NCI-H2107 treated with DMSO at 0.1 percent for 48 hours (cell line): ENCODE data around the gene ZNF571.

Experiments
- DNase-seq: peaks from one replicate; lab custom pipeline; 2025; ENCODE audit not compliant: unreplicated experiment; lab: John Stamatoyannopoulos, UW

ZNF571 gene

DNA sequence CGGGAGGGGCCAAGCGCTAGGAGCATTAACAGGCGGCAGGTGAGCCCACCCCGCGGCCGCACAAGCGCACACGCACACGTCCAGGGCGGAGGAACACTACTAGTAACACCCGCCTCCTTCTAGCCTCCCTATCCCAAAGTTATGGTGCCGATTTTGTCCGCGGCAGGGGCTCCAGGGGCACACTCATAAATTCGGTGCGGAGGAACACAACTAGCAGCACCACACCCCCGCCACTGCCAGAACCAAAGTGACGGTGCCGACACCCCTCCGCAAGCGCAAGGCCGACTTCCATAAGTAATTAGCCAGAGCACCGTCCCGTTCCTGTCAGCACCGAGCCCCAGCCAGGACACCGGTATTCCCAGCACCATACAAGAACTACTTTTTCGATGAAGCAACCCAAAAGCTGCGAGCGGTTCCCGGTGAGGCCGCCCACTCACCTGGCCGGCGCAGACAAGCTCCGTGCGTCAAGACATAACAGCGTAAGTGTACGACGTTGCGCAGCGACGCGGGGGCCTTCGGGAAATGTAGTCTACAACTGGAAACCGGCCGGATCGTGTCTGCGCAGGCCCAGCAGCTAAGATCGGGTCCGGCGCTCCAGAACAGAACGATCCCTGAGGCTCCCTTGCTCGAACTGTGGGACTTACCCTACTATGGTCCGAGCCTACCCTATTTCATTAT is at the start of gene ZNF571, which contains the start of gene ZNF540:
ZNF571 (minus strand) TSS at position 489 of the 678 bp plus-strand sequence. CDS start 8,116 bp downstream, outside the sequence.
ZNF540 (plus strand) TSS at position 573 of the 678 bp plus-strand sequence. CDS start 3,572 bp downstream, outside the sequence.
- DNase-seq, result peak; percentile 88

DNA sequence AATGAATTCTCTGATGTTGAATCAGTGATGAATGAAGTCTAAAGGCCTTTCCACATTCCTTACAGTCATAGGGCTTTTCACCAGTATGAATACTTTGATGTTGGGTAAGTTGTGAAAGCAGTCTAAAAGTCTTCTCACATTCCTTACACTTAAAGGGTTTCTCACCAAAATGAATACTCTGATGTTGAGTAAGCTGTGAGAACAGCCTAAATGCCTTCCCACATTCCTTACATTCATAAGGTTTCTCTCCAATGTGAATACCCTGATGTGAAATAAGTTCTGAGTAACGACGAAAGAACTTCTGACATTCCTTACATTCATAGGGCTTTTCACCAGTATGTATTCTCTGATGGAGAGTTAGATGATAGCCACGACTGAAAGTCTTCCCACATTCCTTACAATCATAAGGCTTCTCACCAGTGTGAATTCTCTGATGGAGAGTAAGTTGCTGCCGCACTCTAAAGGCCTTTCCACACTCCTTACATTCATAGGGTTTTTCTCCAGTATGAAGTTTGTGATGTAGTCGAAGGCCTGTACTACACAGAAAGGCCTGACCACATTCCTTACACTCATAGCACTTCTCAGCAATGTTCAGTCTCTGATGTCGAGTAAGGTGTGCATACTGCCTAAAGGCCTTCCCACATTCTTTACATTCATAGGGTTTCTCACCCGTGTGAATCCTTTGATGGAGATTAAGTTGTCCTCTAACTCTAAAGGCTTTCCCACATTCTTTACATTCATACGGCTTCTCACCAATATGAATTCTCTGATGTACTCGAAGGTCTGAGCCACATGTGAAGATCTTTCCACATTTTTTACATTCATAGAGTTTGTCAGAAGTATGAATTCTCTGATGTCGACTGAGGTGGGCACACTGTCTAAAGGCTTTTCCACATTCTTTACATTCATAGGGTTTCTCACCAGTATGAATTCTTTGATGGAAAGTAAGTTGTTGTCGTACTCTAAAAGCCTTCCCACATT is 40.8 kb upstream of the ZNF571 start:
- DNase-seq, result no peak

DNA sequence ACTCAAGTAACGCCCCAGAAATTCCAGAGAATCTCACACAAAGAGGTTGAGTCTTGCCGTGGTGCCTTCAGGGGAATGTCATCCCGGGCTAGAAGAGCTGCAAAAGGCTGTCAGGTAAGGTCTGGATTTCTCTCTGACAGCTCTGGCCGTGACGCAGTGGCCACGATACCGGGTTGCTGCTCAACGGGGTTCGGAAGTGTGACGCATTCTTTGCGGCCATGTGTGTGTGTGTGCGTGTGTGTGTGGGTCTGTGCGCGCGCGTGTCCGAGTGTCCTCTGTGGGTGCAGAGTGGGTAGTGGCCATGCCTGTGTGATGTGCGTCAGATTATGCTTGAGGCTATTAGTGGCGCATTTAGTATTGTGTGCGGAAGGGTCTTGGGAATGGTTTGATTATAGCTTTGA is 390 bp upstream of the ZNF571 start:
- peak; percentile 83 for DNase-seq

DNA sequence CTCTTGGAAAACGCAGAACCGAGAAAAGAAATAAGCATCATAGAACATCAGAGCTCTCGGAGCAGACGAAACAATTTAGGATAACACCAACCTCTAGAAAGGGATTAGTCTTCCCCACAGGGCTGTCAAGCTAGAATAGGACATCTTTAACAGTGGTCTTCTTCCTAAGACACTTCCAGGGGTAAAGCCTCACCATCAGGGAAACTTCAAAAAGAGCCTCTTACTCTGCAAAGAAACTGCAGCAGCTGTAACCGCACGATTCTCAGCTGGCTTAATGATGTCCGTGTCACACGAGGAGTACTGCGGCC is 642 bp downstream of the ZNF571 start:
- DNase-seq, result no peak

DNA sequence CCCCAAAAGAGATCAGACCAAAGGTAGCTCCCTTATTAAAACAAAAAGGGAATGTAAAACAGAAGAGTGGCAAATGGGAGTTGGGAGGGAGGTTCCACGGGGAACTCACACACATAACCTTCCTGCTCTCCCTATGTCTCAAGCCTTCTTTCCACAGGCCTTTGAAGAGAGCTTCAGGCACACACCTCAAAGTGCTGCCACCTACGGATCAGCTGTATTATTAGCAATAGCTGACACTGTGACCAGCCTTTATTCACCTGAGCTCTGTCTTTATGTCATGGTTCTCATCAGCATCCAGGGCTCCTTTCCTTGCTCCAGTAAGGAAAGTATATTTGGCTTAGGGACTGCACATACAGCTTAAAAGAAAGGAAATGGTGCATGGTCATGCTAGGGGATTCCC is 11.3 kb downstream of the ZNF571 start:
- no peak for DNase-seq

DNA sequence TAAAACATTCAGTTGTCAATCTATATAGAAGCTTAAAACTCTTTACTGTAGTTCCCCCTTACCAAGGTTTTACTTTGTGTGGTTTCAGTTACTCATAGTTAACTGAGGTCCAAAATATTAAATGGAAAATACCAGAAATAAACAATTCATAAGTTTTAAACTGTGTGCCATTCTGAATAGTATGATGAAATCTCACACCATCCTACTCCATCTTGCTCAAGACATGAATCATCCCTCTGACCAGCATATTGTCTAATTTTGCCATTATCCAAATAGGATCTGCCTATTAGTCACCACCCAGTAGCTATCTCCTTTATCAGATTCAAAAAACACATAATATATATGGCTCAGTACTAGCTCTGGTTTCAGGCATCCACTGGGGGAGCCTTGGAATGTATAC is 22.4 kb downstream of the ZNF571 start:
- DNase-seq, result no peak

DNA sequence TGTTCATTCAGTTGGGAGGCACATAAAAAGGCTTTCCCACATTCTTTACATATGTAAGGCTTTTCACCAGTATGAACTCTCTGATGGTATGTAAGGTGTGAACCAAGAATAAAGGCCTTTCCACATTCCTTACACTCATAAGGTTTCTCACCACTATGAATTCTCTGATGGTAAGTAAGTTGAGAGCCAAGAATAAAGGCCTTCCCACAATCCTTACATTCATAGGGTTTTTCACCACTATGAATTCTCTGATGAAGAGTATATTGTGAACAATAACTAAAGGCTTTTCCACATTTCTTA is 29.3 kb downstream of the ZNF571 start:
- no peak for DNase-seq

DNA sequence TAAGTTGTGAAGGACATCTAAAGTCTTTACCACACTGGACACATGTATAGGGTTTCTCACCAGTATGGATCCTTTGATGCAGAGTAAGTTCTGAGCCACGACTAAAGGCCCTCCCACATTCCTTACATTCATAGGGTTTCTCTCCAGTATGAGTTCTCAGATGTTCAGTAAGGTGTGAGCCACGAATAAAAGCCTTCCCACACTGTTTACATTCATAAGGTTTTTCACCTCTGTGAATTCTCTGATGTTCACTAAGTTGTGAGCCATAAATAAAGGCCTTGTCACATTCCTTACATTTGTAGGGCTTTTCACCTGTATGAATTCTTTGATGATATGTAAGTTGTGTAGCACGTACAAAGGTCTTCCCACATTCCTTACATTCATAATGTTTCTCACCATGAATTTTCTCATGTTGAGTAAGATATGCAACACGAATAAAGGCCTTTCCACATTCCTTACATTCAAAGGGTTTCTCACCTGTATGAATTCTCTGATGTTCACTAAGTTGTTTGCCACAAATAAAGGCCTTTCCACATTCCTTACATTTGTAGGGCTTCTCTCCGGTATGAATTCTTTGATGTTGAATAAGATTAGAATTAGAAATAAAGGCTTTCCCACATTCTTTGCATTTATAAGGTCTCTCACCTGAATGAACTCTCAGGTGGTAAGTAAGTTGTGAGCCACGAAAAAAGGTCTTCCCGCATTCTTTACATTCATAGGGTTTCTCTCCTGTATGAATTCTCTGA is 29.8 kb downstream of the ZNF571 start:
- no peak for DNase-seq

DNA sequence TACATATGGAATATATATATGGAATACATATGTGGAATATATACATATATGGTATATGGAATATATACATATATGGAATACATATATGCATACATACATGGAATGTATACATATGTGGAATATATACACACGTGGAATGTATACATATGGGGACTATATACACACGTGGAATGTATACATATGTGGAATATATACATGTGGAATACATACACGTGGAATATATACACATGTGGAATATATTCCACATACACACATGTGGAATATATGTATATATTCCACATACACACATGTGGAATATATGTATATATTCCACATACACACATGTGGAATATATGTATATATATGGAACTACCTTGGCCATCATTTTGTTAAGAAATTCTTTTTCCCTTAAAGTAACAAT is 31.1 kb downstream of the ZNF571 start:
- DNase-seq, result no peak

DNA sequence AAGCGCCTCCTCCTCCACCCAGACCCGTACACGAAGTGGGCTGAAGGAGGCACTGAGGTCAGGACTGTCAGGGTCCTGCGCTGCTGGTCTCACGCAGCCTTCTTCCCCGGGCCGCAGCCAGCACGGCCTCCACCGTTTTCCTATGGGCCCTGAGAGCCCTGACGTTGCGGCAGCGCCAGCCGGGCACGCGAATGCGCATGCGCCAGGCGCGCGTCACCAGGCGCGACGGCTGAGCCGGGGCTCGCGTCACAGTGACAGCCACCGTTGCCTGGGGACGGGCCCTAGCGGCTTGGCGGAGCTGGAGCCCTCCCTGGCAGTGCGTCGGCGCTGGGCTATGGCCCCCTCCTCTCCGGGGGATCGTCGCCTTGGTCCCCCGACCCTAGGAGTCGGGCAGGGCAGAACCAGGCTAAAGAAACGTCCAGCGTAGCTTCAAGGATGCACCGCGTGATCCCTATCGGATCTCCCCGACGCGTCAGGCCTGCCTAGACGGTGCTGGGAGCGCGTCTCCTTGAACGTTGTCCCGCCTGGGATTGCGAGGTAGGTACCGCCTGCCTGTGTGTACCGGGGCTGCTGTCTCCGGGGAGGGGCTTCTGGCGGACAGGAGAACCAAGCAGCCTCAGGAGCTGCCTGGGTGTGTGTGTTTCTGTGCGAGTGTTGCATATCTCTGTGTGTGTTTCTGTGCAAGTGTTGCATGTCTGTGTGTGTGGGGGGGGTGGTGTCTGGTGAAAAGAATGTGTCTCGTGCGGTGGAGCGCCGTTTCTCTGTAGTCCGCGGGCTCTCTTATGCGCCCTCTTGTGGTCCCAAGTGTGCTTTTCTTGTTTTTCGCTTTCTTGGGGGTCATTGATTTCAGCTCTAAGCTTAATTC is 43.2 kb downstream of the ZNF571 start:
- no peak for DNase-seq

DNA sequence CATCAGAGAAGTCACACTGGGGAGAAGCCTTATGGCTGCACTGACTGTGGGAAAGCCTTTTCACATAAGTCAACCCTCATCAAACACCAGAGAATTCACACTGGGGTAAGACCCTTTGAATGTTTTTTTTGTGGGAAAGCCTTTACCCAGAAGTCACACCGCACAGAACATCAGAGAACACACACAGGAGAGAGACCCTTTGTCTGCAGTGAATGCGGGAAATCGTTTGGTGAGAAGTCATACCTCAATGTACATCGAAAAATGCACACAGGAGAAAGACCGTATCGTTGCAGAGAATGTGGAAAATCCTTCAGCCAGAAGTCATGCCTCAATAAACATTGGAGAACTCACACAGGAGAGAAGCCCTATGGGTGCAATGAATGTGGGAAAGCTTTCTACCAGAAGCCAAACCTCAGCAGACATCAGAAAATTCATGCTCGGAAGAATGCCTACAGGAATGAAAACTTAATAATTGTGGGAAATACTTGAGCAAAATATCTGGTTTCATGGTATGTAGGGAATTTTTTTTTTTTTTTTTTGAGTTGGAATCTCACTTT is 57.1 kb downstream of the ZNF571 start:
- DNase-seq, result no peak

DNA sequence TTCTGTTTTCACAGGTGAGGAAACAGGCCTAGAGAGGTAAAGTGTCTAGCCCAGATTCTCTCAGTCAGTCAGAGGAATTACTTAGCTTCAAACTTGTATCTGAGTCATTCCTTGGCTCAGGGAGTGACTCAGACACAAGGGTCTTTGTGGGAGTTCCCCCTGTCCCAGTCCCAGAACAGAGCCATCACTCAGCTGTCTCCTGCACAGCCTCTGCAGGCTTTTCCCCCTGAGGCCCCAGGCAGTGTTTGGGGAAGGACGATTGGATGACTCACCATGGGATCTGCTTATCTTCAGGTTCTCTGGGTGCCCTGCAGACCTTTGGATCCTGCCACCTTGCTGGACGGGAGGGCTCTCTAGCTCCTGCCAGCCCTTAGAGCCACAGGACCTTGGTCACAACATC is 74.7 kb downstream of the ZNF571 start:
- no peak for DNase-seq
